ENCODE results near the gene RXRA.

Gene RXRA

GRCh38 chr9:134400283-134400682, 74.0 kb downstream of the RXRA start:
- DNase-seq (ENCODE audit: extremely low read depth, low read depth) = no peak
- TF ChIP-seq CTCF (IDR thresholded peaks at IDR 0.05; ENCODE audit: low read depth, low read length) = no peak

- no peak for DNase-seq (ENCODE audit: extremely low read depth, low read depth)
Observed at GRCh38 chr9:134401391-134401790, 75.1 kb downstream of the RXRA start.

GRCh38 chr9:134402182-134402581, 75.9 kb downstream of the RXRA start:
- no peak for DNase-seq (ENCODE audit: extremely low read depth, low read depth)
- TF ChIP-seq CTCF (IDR thresholded peaks at IDR 0.05; ENCODE audit: low read depth, low read length) = no peak

More at GRCh38 chr9:134401391-134401790, 75.1 kb downstream of the RXRA start:
- no peak for TF ChIP-seq CTCF (IDR thresholded peaks at IDR 0.05; ENCODE audit: low read depth, low read length)

- TF ChIP-seq CTCF (IDR thresholded peaks at IDR 0.05; ENCODE audit: low read depth, low read length) = no peak
- DNase-seq (ENCODE audit: extremely low read depth, low read depth) = no peak
Observed at GRCh38 chr9:134403292-134403681, 77.0 kb downstream of the RXRA start.

- no peak for TF ChIP-seq CTCF (IDR thresholded peaks at IDR 0.05; ENCODE audit: low read depth, low read length)
- DNase-seq (ENCODE audit: extremely low read depth, low read depth) = peak; percentile 79
Observed at GRCh38 chr9:134403682-134404301, 77.5 kb downstream of the RXRA start.

GRCh38 chr9:134404376-134405358, 78.4 kb downstream of the RXRA start:
- no peak for TF ChIP-seq CTCF (IDR thresholded peaks at IDR 0.05; ENCODE audit: low read depth, low read length)
- no peak for DNase-seq (ENCODE audit: extremely low read depth, low read depth)

GRCh38 chr9:134405527-134405926, 79.3 kb downstream of the RXRA start:
- no peak for DNase-seq (ENCODE audit: extremely low read depth, low read depth)
- TF ChIP-seq CTCF (IDR thresholded peaks at IDR 0.05; ENCODE audit: low read depth, low read length) = no peak

Data from AG09319 (cell line).